Measurements from ENCODE around the gene SLC9A9.

DNA sequence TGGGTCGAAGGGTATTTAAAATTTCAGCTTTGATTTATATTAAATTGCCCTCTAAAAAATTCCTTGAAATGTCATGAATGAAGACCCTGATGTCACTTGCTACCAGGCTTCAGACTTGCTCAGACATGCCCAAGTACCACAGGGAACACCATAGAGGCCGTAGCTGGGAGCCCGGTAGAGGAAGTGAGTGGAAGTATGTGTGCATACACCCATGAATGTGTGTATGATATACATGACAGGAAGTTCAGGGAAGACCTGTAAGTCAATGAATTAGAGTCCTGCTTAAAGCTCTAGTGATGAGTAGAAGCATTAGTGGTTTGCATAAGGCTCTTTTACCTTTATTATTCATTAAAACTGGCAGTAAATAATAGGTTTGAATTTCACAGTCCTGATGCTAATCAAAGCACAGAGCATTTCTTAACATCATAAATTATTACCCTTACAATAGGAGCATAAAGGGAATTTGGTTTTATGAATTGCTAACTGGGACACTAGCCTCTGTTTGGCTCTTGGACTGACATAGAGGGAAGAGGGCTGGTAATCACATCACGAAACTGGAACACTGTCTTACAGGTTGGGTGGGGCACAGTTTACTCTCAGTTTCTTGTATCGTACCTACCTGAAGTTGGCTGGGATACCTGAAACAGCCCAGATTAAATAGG lies 584.3 kb downstream of the SLC9A9 start:
- TF ChIP-seq POLR2A (IDR thresholded peaks at IDR 0.05) (no peak), CTCF (IDR thresholded peaks at IDR 0.05) (no peak)

All from uterus (tissue), 2 donors.